ENCODE measurements around the gene RBFOX2.
A peak's percentile ranks its signal among the peaks of the same experiment; 100 is the strongest.
"Not testable (repeated sequence)": the region's sequence is repeated elsewhere in the genome, so short reads cannot be mapped to it uniquely, and the experiment has no call there.

The RBFOX2 gene

DNA sequence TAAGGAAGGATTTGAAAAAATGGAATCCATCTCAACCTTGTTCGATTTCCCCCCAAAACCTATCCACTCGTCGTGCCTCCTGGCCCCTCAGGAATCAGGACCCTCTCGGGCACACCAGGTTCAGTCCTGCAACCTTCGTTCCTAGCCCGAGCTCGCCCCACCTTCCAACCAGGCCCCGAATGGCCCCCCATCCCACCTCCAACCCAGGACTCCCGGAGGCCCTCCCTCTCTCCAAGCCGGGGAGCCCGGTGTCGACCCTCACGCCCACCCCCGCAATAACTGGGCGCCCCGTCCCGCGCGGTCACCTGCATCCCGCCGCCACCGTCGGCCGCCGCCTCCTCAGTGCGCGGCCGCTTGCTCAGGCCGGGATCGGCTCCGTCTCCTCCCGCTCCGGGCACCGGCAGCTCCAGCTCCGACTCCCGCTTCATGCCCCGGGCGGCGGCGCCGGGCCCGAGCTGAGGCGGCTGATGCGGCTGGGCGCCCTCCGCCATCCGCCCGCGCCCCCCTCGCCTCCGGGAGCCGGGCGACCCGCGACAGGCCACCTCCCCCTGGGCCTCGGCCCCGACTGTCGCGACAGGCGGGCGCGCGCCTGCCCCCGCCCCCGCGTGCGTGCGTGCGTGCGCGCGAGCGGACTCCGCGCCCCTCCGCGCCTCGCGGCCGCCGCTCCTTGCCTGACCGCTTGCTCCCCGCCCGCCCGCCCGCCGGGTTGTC is 534 bp downstream of the RBFOX2 start:
- peak overlapping the region; percentile 75 for H3K4me3 ChIP-seq (ENCODE audit: low read length)
- TF ChIP-seq, protein P1, sequence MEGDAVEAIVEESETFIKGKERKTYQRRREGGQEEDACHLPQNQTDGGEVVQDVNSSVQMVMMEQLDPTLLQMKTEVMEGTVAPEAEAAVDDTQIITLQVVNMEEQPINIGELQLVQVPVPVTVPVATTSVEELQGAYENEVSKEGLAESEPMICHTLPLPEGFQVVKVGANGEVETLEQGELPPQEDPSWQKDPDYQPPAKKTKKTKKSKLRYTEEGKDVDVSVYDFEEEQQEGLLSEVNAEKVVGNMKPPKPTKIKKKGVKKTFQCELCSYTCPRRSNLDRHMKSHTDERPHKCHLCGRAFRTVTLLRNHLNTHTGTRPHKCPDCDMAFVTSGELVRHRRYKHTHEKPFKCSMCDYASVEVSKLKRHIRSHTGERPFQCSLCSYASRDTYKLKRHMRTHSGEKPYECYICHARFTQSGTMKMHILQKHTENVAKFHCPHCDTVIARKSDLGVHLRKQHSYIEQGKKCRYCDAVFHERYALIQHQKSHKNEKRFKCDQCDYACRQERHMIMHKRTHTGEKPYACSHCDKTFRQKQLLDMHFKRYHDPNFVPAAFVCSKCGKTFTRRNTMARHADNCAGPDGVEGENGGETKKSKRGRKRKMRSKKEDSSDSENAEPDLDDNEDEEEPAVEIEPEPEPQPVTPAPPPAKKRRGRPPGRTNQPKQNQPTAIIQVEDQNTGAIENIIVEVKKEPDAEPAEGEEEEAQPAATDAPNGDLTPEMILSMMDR (conservative IDR thresholded peaks at IDR 0.05; ENCODE audit: low read length), result no peak
- no peak for DNase-seq (ENCODE audit: low read depth)

DNA sequence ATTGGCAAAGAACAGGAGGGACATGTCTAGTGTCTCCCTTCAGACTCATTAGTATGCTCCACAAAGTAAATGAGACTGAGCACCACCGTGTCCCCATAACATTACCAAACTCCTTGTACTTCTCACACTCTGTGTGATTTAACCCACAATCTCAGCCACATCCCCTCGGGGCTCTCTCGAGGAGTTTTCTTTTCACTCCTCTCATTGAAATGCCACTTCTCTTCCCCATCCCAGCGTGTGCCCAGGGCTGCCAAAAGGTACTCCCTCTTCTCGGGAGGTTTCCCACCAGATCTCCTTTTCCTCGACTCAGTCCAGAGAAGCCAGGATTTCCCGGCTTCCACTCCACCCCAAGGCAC is 1.1 kb downstream of the RBFOX2 start:
- no peak for DNase-seq (ENCODE audit: low read depth)
- peak overlapping the region; percentile 75 for H3K4me3 ChIP-seq (ENCODE audit: low read length)
- TF ChIP-seq, protein P1 (conservative IDR thresholded peaks at IDR 0.05; ENCODE audit: low read length), result no peak

DNA sequence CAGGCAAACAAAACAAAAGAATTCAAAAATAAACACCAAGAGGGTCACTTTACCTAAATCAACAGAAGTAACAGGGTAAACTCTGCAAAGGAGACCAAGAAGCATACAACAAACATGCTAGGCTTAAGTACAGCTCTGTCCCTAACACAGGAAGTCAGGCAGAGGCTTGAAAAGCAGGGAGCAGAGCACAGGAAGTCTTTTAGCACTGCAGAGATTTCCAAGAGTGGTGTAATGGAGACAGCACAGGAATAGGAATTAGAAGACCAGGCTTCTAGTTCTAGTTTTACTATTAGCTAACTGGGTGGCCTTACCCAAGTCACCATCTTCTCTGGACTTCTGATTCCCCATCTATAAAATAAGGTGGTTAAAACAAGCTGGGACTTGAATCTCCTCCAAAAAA is 1.9 kb downstream of the RBFOX2 start:
- TF ChIP-seq, protein P1 (conservative IDR thresholded peaks at IDR 0.05; ENCODE audit: low read length), result no peak
- peak overlapping the region; percentile 75 for H3K4me3 ChIP-seq (ENCODE audit: low read length)
- peak; percentile 58 for DNase-seq (ENCODE audit: low read depth)

DNA sequence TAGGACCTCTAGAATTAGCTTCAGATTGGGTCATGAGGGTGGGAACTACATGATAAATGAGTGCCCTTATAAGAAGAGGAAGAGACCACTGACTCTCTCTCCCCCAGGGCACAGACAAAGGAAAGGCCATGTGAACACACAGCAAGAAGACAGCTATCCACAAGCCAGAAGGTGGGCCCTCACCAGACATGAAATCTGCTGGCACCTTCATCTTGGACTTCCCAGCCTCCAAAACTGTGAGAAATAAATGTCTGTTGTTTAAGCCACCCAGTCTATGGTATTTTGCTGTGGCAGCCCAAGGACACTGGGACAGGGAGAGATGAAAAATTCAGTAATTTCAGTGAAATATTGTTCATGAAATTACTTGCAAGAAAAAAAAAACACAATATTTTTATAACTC is 5.9 kb downstream of the RBFOX2 start:
- DNase-seq (ENCODE audit: low read depth), result no peak
- TF ChIP-seq, protein P1 (conservative IDR thresholded peaks at IDR 0.05; ENCODE audit: low read length), result no peak
- H3K4me3 ChIP-seq (ENCODE audit: low read length), result no peak overlapping the region

DNA sequence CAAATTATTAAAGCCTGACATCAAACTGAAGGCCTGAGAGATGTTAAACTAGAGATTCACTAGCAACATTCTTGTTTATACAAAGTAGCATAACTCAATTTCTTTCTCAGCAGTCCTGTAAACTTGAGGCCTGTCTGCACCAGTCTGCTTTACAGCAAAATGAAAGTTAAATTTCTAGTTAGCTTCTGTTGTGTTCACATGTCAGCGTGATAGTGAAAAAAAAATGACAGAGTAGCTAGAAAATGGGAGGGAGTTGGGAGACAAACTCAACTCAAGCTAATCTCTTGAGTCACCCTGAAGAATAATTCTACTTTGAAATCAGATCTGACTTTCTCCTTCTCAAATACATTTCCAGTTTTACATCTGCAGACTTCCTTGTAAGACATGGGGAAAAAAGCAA is 6.5 kb downstream of the RBFOX2 start:
- DNase-seq (ENCODE audit: low read depth), result peak; percentile 61
- no peak overlapping the region for H3K4me3 ChIP-seq (ENCODE audit: low read length)
- TF ChIP-seq, protein P1 (conservative IDR thresholded peaks at IDR 0.05; ENCODE audit: low read length), result no peak

DNA sequence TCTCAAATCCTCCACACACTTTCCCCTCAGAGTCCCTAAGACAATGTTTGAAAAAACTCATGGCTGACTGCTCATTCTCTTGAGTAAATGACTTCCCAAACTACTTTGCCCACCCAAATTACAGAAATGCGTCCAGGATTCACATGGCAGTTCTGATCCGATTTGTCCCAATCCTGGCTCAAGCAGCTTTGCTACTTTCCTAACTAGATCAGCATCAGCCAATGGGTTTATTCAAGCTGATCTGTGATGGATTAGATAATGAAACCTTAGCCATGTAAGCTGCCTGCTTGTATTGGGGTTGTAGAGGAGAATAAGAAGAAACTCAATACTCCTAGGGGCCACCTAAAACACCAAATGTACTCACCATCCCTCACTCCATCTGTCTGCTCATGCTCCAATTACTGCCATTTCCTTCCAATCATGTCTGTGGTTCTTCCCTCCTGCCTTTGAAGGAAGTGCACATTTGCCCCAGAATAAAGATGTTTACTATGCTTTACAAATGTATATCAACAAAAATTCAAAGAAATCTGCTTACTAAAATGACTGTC is 6.9 kb downstream of the RBFOX2 start:
- no peak for DNase-seq (ENCODE audit: low read depth)
- TF ChIP-seq, protein P1 (conservative IDR thresholded peaks at IDR 0.05; ENCODE audit: low read length), result no peak
- no peak overlapping the region for H3K4me3 ChIP-seq (ENCODE audit: low read length)

DNA sequence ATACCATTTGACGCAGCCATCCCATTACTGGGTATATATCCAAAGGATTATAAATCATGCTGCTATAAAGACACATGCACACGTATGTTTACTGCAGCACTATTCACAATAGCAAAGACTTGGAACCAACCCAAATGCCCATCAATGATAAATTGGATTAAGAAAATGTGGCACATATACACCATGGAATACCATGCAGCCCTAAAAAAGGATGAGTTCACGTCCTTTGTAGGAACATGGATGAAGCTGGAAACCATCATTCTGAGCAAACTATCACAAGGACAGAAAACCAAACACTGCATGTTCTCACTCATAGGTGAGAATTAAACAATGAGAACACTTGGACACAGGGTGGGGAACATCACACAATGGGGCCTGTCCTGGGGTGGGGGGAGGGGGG is 7.8 kb downstream of the RBFOX2 start:
- not testable (repeated sequence) for DNase-seq (ENCODE audit: low read depth); H3K4me3 ChIP-seq (ENCODE audit: low read length)
